Measurements from ENCODE around the gene CYBRD1.
"Not testable (repeated sequence)": the region's sequence is repeated elsewhere in the genome, so short reads cannot be mapped to it uniquely, and the experiment has no call there.

CYBRD1 gene, protein sequence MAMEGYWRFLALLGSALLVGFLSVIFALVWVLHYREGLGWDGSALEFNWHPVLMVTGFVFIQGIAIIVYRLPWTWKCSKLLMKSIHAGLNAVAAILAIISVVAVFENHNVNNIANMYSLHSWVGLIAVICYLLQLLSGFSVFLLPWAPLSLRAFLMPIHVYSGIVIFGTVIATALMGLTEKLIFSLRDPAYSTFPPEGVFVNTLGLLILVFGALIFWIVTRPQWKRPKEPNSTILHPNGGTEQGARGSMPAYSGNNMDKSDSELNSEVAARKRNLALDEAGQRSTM

DNA sequence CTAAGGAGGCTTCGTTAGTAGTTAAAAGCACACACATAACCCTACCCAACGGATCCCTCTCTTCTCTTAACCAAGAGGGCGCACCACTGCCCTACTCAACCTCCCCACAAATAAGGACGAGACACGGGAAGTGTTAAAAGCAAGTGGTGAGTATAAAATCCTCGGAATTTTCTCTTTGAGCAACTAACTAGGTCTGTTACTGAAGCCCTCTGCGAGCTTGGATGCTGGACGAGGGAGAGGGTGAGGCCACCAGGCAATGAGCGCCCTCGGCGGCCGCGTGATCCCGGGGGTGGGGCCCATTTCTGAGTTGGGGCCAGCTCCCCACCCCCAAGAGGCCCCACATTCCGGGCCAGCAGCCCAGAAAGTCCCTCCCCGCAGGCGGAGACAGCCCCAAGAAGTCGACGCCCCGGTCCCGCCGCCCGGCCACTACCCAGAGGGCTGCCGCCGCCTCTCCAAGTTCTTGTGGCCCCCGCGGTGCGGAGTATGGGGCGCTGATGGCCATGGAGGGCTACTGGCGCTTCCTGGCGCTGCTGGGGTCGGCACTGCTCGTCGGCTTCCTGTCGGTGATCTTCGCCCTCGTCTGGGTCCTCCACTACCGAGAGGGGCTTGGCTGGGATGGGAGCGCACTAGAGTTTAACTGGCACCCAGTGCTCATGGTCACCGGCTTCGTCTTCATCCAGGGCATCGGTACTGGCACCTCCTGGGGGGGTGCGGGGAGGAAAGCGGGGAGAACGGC lies at the start of gene CYBRD1:
Gene CYBRD1 (plus strand): TSS at position 423 of the 736 bp plus-strand sequence. CDS start 72 bp downstream, at position 495.
- no peak for DNase-seq

- no peak for DNase-seq
Observed at GRCh38 chr2:171475979-171476378, 46.3 kb upstream of the CYBRD1 start.

- no peak for DNase-seq
Observed at GRCh38 chr2:171478345-171478744, 43.9 kb upstream of the CYBRD1 start.

- DNase-seq, result no peak
Observed at GRCh38 chr2:171479154-171479814, 43.0 kb upstream of the CYBRD1 start.

DNA sequence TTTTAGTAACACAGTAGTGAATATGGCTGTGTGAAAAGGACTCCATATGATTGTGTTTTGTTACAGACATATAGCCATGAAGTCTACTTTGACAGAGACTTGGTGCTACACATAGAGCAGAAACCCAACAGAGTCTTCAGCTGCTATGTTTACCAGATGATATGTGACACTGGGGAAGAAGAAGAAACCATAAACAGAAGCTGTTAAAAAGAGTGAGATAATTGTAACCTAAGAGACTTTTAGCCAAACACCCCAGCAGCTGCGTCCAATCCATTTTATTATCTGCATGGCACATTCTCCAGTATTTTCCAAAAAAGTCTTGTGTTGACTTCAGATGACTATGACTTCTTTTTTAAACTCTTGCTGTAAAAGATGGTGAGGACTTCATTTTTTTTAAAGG lies 41.4 kb upstream of the CYBRD1 start:
- no peak for DNase-seq

GRCh38 chr2:171482308-171482707 lies 40.0 kb upstream of the CYBRD1 start:
- no peak for DNase-seq

- no peak for DNase-seq
Observed at GRCh38 chr2:171482877-171483276, 39.4 kb upstream of the CYBRD1 start.

GRCh38 chr2:171483793-171484192 lies 38.5 kb upstream of the CYBRD1 start:
- no peak for DNase-seq

DNA sequence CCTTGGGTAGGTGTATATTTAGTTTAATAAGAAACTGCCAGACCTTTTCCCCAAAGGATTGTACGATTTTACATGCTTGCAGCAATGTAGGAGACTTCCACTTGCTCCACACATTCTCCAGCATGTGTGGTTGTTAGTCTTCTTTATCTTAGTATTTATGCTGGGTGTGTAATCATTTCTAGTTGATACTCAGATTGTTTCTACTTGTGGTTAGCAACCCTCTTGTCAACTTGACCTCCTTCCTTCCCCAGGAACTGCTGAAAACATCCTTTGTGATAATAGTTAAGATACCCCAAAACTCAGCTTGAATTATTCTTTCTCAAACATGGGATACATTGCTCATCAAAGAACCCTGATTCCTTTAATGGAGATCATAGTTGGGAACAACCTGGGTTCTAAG lies 37.2 kb upstream of the CYBRD1 start:
- no peak for DNase-seq

GRCh38 chr2:171487201-171487600 lies 35.1 kb upstream of the CYBRD1 start:
- DNase-seq, result no peak

DNA sequence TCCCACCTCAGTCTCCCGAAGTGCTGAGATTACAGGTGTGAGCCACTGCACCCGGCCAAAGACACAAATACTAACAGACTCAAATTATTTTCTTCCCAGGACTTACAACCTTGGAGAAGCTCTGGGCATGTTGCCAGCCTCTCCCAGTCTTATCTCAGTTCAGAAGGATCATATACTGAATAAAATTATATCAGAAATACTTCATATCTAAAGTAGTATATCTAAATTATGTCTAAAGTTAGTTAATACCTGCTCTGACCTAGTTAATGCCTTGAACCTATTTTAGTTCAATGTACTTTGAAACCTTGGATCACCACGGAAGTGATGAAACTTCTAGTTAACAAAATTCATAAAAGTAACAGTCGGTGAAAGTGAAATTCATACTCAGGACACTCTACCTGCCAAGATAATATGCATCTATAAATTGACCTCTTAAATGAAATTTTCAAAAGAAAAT lies 34.4 kb upstream of the CYBRD1 start:
- no peak for DNase-seq

DNA sequence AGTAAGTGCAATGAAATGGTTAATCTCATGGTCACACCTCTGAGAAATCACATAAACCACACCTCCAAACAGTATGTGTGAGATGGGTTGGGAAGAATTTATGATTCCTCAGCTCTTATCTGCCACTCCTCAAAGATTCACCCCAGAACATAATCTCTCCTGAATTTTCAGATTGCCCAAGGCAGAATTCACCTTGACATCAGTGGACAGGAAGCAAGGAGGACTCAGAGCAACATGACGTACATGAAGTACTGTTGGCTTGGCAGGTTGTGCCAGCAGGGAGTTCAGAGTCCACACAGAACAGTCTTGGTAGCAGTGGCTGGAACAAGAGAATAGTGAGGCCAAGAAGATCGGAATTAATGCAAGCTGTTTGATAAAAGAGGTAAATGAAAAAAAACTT lies 31.7 kb upstream of the CYBRD1 start:
- no peak for DNase-seq

GRCh38 chr2:171491292-171491691 lies 31.0 kb upstream of the CYBRD1 start:
- DNase-seq, result no peak

- DNase-seq, result no peak
Observed at GRCh38 chr2:171492664-171493063, 29.6 kb upstream of the CYBRD1 start.

DNA sequence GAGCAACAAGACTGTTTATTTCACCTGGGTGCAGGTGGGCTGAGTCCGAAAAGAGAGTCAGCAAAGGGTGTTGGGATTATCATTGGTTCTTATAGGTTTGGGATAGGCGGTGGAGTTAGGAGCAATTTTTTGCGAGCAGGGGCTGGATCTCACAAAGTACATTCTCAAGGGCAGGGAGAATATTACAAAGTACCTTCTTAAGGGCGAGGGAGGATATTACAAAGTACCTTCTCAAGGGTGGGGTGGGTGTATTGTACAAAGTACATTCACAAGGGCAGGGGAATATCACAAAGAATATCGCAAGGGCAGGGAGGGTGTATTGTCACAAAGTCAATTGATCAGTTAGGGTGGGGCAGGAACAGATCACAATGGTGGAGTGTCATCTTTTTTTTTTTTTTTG lies 24.6 kb upstream of the CYBRD1 start:
- DNase-seq, result not testable (repeated sequence)

- DNase-seq, result no peak
Observed at GRCh38 chr2:171505374-171505773, 16.9 kb upstream of the CYBRD1 start.

- no peak for DNase-seq
Observed at GRCh38 chr2:171509945-171510731, 12.1 kb upstream of the CYBRD1 start.

DNA sequence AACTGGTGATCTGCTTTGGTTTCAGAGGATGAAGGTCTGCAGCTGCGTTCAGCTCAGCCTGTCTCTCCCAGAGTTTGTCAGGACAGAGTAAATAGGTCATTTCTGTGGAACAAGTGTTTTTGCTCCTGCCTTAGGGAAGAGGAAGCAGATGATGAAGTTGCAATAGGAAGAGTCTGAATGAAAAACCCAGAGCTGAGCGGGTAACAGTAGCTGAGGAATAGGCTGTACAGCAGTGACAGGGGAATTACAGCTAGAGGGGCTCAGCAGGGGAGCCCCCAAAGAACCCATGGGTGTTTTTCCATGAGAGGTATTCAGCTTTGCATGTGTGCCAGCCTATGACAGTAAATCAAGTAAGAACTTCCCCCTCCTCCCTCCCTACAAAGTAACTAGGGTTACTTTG lies 10.3 kb upstream of the CYBRD1 start:
- DNase-seq, result no peak

GRCh38 chr2:171512683-171513195 lies 9.5 kb upstream of the CYBRD1 start:
- DNase-seq, result no peak

GRCh38 chr2:171513719-171514160 lies 8.5 kb upstream of the CYBRD1 start:
- DNase-seq, result no peak

DNA sequence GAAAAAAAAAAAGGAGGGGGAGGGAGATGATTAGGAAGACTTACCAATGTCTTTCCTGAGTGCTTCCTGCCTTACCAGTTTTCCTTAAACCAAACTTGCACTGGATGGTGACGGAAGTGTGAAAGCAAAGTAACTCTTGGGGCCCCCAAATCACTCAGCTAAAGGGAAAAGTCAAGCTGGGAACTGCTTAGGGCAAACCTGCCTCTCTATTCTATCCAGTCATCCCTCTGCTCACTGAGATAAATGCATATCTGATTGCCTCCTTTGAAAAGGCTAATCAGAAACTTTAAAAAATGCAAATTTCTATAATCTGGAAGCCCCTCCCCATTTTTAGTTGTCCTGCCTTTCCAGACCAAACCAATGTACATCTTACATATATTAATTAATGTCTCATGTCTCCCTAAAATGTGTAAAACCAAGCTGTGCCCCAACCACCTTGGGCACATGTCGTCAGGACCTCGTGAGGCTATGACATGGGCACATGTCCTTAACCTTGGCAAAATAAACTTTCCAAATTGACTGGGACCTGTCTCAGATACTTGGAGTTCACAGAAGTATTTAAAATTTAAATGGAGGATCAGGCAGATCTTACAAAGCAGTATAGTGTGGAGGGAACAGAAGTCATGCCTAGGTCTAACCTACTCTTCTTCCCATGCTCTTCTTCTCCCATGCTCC lies 7.2 kb upstream of the CYBRD1 start:
- no peak for DNase-seq

DNA sequence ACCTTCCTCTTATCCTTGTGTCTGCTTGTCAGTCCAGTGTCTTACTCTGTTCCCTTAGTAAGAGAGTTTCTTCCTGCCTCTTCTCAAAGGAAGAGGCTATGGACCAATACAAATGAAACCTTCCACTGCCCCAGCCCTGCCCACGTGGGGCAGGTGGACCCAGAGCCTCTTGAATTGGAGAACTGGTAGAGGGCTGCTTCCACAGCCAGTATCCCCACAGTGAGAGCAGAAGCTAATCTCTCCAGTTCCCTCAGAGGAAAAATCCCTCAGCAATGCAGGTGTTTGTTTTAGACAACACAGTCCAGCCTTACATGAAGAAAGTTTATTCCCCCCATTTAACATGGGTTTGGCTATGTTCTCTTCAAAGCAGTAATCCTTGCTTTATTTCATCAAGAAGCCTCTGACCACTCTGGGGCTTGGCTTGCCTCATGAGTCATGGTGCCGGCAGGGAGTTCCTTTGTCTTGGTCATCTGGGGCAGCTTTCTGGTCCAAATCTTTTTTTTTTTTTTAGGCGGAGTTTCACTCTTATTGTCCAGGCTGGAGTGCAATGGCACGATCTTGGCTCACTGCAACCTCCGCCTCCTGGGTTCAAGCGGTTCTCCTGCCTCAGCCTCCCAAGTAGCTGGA lies 6.5 kb upstream of the CYBRD1 start:
- DNase-seq, result no peak

Data from NCI-H2107 (cell line).